Tibial nerve (tissue), 4 donors: ENCODE measurements around the gene PLXDC2. TPM values are rescaled to one million over a fixed set of nuclear protein-coding genes. Genes with fewer than 3 reads are reported as not detected.

ENCODE experiments used
- DNase-seq, 2 donors: peaks; one replicate each; pipeline ENCODE4 v3.0.0-alpha.2; 2019; ENCODE audit warnings: low spot score in 2 of 2
- H3K27ac ChIP-seq, 4 donors: fragments of 200-600 bp; sonication (generic) in 3 of 4; one replicate each; pipeline ENCODE4 v1.5.1; 2017 to 2019; ENCODE audit warnings: mild to moderate bottlenecking in 1 of 4
- H3K27me3 ChIP-seq, 2 donors: fragments of 200-600 bp; sonication (generic) in 1 of 2; one replicate each; pipeline versions ENCODE4 v1.5.1 to v1.6.0; 2017 to 2019
- H3K36me3 ChIP-seq, 3 donors: fragments of 200-600 bp; sonication (generic); one replicate each; pipeline ENCODE4 v1.5.1; 2018 to 2019
- H3K4me1 ChIP-seq, 4 donors: fragments of 200-600 bp; sonication (generic) in 3 of 4; one replicate each; pipeline ENCODE4 v1.5.1; 2017 to 2019
- H3K4me3 ChIP-seq, 4 donors: fragments of 200-600 bp; sonication (generic) in 3 of 4; one replicate each; pipeline ENCODE4 v1.5.1; 2017 to 2019; ENCODE audit warnings: mild to moderate bottlenecking in 1 of 4, moderate library complexity in 1 of 4
- H3K9me3 ChIP-seq, 4 donors: fragments of 200-600 bp; sonication (generic) in 3 of 4; one replicate each; pipeline ENCODE4 v1.5.1; 2017 to 2019
- EP300 ChIP-seq, 2 donors: sonication (generic); formaldehyde crosslinking; IDR thresholded peaks; one replicate each; pipeline ENCODE4 v1.6.1; 2017; ENCODE audit warnings: antibody characterized with exemption in 2 of 2, mild to moderate bottlenecking in 1 of 2
- POLR2A ChIP-seq, 2 donors: fragments of 450-650 bp; IDR thresholded peaks; one replicate each; pipeline ENCODE4 v1.6.1; 2017; ENCODE audit warnings: antibody characterized with exemption in 2 of 2, mild to moderate bottlenecking in 2 of 2, moderate library complexity in 2 of 2
- WGBS, 2 donors: methylation state at CpG; one replicate each; pipeline ENCODE4 v1.1.5; 2018; 5-methylcytosine and 5-hydroxymethylcytosine counted together
- total RNA-seq, 4 donors: library from RNA; depleted of rRNA; stranded (reverse); fragments of >200 nt; gene quantifications; one replicate each; pipeline ENCODE4 v1.1.0, GENCODE V29; 2016
- TF ChIP-seq, protein P1 (sequence below), 5 experiments: fragments of 200-600 bp in 3 of 5; fragments of 450-650 bp in 2 of 5; sonication (generic) in 3 of 5; IDR thresholded peaks; one replicate each; pipeline ENCODE4 v1.5.1; 2016 to 2019; ENCODE audit warnings: antibody characterized with exemption in 5 of 5, mild to moderate bottlenecking in 3 of 5, moderate library complexity in 2 of 5

Gene PLXDC2
- total RNA-seq, 4 donors from 2014 or later, result 55.2 to 79.2 (median 74.5) TPM

- 62 to 70% methylated on average over 3 of the region's 3 CpGs for WGBS, 2 donors
- TF ChIP-seq POLR2A (IDR thresholded peaks at IDR 0.05), result no peak
- TF ChIP-seq, protein P1, sequence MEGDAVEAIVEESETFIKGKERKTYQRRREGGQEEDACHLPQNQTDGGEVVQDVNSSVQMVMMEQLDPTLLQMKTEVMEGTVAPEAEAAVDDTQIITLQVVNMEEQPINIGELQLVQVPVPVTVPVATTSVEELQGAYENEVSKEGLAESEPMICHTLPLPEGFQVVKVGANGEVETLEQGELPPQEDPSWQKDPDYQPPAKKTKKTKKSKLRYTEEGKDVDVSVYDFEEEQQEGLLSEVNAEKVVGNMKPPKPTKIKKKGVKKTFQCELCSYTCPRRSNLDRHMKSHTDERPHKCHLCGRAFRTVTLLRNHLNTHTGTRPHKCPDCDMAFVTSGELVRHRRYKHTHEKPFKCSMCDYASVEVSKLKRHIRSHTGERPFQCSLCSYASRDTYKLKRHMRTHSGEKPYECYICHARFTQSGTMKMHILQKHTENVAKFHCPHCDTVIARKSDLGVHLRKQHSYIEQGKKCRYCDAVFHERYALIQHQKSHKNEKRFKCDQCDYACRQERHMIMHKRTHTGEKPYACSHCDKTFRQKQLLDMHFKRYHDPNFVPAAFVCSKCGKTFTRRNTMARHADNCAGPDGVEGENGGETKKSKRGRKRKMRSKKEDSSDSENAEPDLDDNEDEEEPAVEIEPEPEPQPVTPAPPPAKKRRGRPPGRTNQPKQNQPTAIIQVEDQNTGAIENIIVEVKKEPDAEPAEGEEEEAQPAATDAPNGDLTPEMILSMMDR (IDR thresholded peaks at IDR 0.05), result no peak
- TF ChIP-seq EP300 (IDR thresholded peaks at IDR 0.05), result no peak
- DNase-seq, result no peak
- Histone ChIP-seq H3K4me3 (no peak overlapping the region), H3K9me3 (no peaks in the 10 kb centered on the region), H3K27ac (no peak overlapping the region), H3K27me3 (no peaks in the 10 kb centered on the region), H3K4me1 (peaks cover 0 to 33% (median 6%) of the 10 kb centered on the region in 4 donors), H3K36me3 (no peaks in the 10 kb centered on the region)
Measured at GRCh38 chr10:19839090-19839489, 22.9 kb downstream of the PLXDC2 start.

DNA sequence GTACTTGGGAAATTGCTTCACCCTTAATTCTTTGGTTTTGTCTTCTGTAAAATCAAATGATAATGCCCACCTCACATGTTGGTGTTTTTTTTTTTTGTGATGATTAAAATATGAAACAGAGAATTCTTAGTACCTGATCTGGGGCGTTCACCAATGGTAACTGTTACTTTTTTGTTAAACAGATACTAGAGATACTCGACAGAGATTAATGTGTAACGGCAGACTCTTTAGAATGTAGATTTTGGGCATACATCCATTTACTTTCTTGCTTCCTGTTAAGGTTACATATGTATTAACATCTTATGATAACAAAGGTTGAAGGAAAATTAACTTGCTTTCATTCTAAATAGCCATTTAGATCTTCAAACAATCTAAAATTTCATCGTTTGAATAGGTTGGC lies 23.3 kb downstream of the PLXDC2 start:
- Histone ChIP-seq H3K9me3 (no peaks in the 10 kb centered on the region), H3K27me3 (no peaks in the 10 kb centered on the region), H3K4me1 (peaks cover 0 to 31% (median 7%) of the 10 kb centered on the region in 4 donors), H3K27ac (no peak overlapping the region), H3K36me3 (no peaks in the 10 kb centered on the region), H3K4me3 (no peak overlapping the region)
- 83 to 84% methylated on average over 4 of the region's 4 CpGs for WGBS, 2 donors
- DNase-seq, result no peak
- TF ChIP-seq EP300 (IDR thresholded peaks at IDR 0.05), result no peak
- TF ChIP-seq, protein P1 (IDR thresholded peaks at IDR 0.05), result no peak
- TF ChIP-seq POLR2A (IDR thresholded peaks at IDR 0.05), result no peak

DNA sequence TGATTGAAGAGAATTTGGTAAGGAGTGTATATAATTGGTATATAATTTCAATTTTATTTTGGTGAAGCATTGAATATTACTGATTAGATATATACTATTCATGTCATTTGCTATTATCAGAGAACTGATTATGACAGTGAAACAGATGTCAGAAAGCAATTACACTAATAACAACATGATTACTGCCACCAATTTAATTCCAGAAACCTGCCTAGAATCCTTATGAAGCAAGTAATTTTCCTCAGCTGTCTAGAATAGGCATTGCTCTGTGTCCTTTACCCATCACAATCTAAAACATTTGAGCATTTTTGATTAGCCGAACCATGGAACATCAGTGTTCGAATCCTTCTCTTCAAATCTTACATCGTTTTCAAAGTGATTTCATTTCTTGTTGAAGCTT lies 24.5 kb downstream of the PLXDC2 start:
- 70 to 76% methylated on average over 3 of the region's 3 CpGs for WGBS, 2 donors
- no peaks in the 10 kb centered on the region for H3K9me3 ChIP-seq
- peaks cover 0 to 40% (median 7%) of the 10 kb centered on the region in 4 donors for H3K4me1 ChIP-seq
- no peaks in the 10 kb centered on the region for H3K36me3 ChIP-seq
- H3K27ac ChIP-seq, result no peak overlapping the region
- no peak for DNase-seq
- no peak for TF ChIP-seq EP300 (IDR thresholded peaks at IDR 0.05)
- TF ChIP-seq, protein P1 (IDR thresholded peaks at IDR 0.05), result no peak
- no peak for TF ChIP-seq POLR2A (IDR thresholded peaks at IDR 0.05)
- no peak overlapping the region for H3K4me3 ChIP-seq
- H3K27me3 ChIP-seq, result no peaks in the 10 kb centered on the region

DNA sequence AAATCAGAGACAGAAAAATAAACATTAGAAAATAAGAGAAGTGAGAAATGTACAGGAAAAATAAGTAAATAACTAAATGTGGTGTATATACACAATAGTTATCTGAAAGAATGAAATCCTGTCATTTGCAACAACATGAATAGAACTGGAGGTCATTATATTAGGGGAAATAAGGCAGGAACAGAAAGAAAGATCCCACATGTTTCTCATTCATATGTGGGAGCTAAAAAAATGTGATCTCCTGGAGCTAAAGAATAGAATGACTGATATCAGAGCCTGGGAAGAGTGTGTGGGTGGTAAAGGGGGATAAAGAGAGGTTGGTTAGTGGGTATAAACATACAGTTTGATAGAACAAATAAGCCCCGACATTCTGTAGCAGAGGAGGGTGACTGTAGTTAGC lies 27.3 kb downstream of the PLXDC2 start:
- Histone ChIP-seq H3K27me3 (no peaks in the 10 kb centered on the region), H3K4me1 (peaks cover 0 to 27% (median 7%) of the 10 kb centered on the region in 4 donors), H3K4me3 (no peak overlapping the region), H3K27ac (no peak overlapping the region), H3K9me3 (no peaks in the 10 kb centered on the region), H3K36me3 (no peaks in the 10 kb centered on the region)
- TF ChIP-seq EP300 (IDR thresholded peaks at IDR 0.05) (no peak), POLR2A (IDR thresholded peaks at IDR 0.05) (no peak)
- TF ChIP-seq, protein P1 (IDR thresholded peaks at IDR 0.05), result no peak
- WGBS, 2 donors, result 17 to 20% methylated on average over 1 of the region's 1 CpG
- DNase-seq, result no peak

- TF ChIP-seq POLR2A (IDR thresholded peaks at IDR 0.05), result no peak
- TF ChIP-seq, protein P1 (IDR thresholded peaks at IDR 0.05), result no peak
- TF ChIP-seq EP300 (IDR thresholded peaks at IDR 0.05), result no peak
- WGBS, 2 donors, result 76 to 83% methylated on average over 1 of the region's 1 CpG
- Histone ChIP-seq H3K4me1 (peaks cover 0 to 13% (median 3%) of the 10 kb centered on the region in 4 donors), H3K9me3 (no peaks in the 10 kb centered on the region), H3K27me3 (no peaks in the 10 kb centered on the region), H3K36me3 (no peaks in the 10 kb centered on the region), H3K4me3 (no peak overlapping the region), H3K27ac (no peak overlapping the region)
- DNase-seq, result no peak
Measured at GRCh38 chr10:19845503-19846368, 29.5 kb downstream of the PLXDC2 start.
